Measurements from ENCODE around the gene BEST2.

BEST2 gene

GRCh38 chr19:12779162-12779993, 27.8 kb downstream of the BEST2 start:
- H3K27ac ChIP-seq, result no peak overlapping the region
- no peak for TF ChIP-seq ZFX (IDR thresholded peaks at IDR 0.05)
- TF ChIP-seq CTCF (conservative IDR thresholded peaks at IDR 0.05), result no peak

- H3K27ac ChIP-seq, result peak overlapping the region; percentile 95
- TF ChIP-seq ZFX (IDR thresholded peaks at IDR 0.05) (no peak), CTCF (conservative IDR thresholded peaks at IDR 0.05) (no peak)
These were observed 30.5 kb downstream of the BEST2 start for GRCh38 chr19:12782174-12782423.

GRCh38 chr19:12782424-12783290, 31.1 kb downstream of the BEST2 start:
- no peak for TF ChIP-seq ZFX (IDR thresholded peaks at IDR 0.05)
- TF ChIP-seq CTCF (conservative IDR thresholded peaks at IDR 0.05), result no peak
- peak overlapping the region; percentile 95 for H3K27ac ChIP-seq

- H3K27ac ChIP-seq, result peak overlapping the region; percentile 95
- no peak for TF ChIP-seq ZFX (IDR thresholded peaks at IDR 0.05)
- no peak for TF ChIP-seq CTCF (conservative IDR thresholded peaks at IDR 0.05)
These were observed 31.8 kb downstream of the BEST2 start for GRCh38 chr19:12783291-12783848.

- H3K27ac ChIP-seq, result peak overlapping the region; percentile 95
- TF ChIP-seq CTCF (conservative IDR thresholded peaks at IDR 0.05), result no peak
- no peak for TF ChIP-seq ZFX (IDR thresholded peaks at IDR 0.05)
These were observed 32.3 kb downstream of the BEST2 start for GRCh38 chr19:12783849-12784393.

- TF ChIP-seq CTCF (conservative IDR thresholded peaks at IDR 0.05), result no peak
- TF ChIP-seq ZFX (IDR thresholded peaks at IDR 0.05), result no peak
- peak overlapping the region; percentile 95 for H3K27ac ChIP-seq
These were observed 32.8 kb downstream of the BEST2 start for GRCh38 chr19:12784394-12784870.
